Esophagus muscularis mucosa (tissue), 3 donors: ENCODE results near the gene GRK4.

ENCODE experiments used
- CTCF ChIP-seq, 3 experiments: fragments of 200-600 bp in 2 of 3; fragments of 450-650 bp in 1 of 3; sonication (generic) in 2 of 3; IDR thresholded peaks; one replicate each; pipeline ENCODE4 v1.5.1; 2017 to 2019; ENCODE audit warnings: antibody characterized with exemption in 3 of 3, mild to moderate bottlenecking in 2 of 3, moderate library complexity in 1 of 3
- POLR2A ChIP-seq: fragments of 450-650 bp; IDR thresholded peaks from one replicate; pipeline ENCODE4 v1.6.1; 2017; ENCODE audit warnings: antibody characterized with exemption, moderate library complexity, mild to moderate bottlenecking, low read depth

DNA sequence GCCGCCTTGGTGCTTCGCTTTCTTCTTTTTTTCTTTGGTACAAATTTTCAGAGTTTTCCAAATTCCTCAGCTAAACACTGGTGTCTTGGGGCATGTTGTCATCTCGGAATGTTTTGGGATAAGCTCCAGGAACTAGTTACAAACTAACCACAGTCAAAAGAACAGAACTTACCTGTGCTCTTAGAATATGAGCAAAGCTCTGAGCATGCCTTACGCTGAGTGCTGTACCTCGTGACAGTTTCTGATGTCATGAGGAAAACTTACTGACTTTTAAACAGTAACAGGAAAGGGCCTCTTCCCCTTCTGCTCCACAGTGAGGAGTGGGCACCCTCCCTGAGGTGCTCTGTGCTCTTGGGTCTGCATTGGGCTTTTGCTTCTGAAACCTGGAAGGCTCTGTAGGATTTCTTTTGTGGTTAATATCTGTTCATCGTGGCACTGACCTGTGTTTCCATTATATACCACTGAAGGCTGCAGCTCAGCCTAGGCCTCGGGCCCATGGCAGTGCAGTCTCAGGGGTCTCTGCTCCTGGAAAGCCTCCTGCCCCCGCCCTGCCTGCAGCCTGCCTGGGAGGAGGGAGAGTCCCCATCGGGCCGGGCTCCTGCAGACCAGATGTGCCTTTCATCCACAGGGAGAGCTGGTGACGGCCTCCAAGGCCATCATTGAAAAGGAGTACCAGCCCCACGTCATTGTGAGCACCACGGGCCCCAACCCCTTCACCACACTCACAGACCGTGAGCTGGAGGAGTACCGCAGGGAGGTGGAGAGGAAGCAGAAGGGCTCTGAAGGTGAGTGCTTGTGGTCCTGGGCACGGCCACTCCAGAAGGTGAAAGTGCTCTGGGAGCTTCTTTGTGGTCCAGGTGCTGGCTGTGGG, 48.9 kb upstream of the GRK4 start:
- no peak for TF ChIP-seq POLR2A
- TF ChIP-seq CTCF (IDR thresholded peaks at IDR 0.05): no peak
